GM21529 (cell line): ENCODE results near the gene MT1HL1.
"Not testable (repeated sequence)": the region's sequence is repeated elsewhere in the genome, so short reads cannot be mapped to it uniquely, and the experiment has no call there.

Experiments used
- ATAC-seq: cut with Tn5 transposase; IDR thresholded peaks from one replicate; pipeline ENCODE4 v1.9.1; 2021; ENCODE audit not compliant: unreplicated experiment

MT1HL1 gene

DNA sequence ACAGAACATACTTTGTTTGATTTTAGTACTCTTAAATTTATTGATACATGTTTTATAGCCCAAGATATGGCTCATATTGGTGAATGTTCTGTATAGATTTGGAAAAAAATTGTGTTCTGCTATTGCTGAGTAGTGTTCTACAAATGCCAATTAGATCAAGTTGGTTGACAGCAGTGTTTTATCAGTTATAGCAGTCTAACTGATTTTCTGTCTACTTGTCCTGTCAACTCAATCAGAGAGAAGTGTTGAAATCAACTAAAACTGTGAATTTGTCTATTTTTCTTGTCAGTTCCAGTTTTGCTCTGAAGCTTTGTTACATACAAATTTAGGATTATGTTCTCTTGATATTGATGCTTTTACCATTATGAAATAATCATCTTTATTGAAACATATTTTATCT, 14.7 kb upstream of the MT1HL1 start:
- ATAC-seq = no peak

- no peak for ATAC-seq
Observed at GRCh38 chr1:237016626-237017025, 12.4 kb upstream of the MT1HL1 start.

DNA sequence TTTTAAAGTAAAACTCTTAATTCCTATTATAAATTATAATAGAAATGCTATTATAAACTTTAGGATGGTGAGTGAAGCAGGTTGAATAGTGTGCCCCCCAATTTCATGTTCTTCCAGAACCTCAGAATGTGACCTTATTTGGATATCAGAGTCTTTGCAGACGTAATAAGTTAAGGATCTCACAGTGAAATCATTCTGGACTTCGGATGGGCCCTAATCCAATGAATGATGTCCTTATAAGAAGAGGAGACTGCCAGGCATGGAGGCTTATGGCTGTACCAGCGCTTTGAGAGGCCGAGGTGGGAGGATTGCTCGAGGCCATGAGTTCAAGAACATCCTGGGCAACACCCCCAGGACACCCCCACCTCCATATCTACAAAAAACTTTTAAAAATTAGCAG, 9.4 kb upstream of the MT1HL1 start:
- no peak for ATAC-seq

DNA sequence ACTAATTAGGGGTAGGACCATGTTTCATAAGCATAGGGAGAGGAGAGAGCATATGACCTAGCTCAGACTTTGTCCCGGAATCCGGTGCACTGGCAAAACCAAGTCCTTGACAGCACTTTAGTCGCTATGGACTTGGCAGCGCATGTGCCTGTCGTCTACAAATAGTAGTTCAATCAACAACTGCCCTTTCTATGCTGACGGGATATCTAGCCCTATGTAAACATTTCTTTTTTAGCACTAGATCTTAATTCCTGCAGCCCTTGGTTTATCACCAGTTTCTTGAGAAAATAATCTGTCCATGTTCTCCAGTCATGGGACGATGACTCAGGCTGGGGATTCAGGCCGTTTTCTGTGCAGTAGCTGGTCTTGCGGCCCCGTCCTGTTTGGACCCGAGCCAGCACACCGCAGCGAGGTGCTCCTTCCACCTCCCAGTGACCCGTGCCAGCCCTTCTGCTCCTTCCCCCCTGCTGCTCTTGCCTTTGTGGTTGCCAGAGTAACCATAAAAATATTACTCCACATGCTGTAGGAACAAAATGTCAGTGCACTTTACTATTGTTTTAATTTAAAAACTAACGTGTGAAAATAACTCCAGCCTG, 8.6 kb upstream of the MT1HL1 start:
- ATAC-seq = no peak

DNA sequence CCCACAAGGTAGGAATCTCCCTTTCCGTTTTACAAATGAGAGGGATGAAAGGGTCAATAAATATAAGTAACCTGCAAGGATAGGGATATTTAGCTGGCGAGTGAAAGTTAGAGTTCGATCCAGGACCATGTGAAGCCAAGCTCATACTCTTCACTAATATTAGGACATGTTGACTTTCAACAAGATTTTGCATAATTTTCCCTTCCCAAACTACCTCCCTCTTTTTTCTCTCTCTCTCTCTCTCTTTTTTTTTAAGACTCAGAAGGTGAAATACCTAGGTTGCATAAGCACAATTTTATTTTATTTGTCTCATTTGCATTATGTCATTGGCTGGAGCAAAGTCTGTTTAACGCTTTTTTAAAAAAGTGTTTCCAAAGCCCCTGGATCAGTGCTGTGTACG, 8.1 kb upstream of the MT1HL1 start:
- ATAC-seq = no peak

DNA sequence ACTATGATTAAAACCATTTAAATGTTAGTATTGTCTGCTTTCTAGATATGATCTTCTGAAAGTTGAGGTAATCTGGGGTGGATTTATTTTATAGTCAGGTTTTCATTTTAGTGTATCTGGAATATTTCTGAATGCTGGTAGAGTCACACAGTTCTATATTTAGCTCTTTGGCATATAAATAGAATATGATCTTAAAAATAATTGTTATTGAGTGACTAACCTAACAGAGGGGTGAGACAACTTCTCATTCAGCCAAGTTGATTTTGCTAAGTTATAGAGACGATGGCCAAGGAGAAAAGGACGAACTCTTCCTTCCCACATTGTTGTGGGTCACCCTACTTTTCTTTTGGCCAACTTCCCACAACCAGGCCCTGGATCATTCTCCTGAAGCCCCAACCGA, 7.2 kb upstream of the MT1HL1 start:
- ATAC-seq = no peak

- ATAC-seq = no peak
Observed at GRCh38 chr1:237009611-237010010, 5.4 kb upstream of the MT1HL1 start.

DNA sequence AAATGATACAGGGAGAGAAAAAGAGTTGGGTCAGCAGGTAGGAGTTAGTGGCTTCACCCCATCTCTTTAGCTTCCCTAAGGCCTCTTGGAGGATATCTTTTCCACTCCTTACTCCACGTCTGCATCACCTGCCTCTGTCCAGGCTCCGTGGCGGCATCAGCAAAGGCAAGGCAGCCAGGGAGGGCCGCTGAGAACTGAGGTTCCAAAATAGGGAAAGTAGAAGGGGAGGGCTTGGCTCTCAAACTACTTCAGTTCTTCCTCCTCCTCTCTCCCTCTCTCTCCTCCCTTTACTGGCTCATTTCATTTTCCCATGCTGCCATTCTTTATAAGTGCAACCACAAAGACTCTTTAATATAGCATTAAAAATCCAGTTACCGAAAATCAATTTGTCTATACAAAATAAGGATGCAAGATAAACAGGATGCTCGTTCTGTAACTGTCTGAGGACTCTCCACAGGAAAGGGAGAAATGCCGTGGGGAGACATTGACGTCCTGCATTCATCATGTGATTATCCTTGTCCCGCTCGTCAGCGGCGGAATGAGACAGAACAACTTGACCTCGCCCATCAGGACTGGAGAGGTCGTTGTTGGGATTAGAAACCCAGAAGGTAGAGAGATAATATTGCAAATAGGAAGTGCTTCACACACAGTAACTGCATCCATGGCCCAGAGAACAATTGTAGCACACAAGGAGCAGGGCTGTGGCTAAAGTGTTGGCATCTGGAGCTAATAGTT, 3.1 kb upstream of the MT1HL1 start:
- ATAC-seq = no peak

- no peak for ATAC-seq
Observed at GRCh38 chr1:237005674-237006073, 1.4 kb upstream of the MT1HL1 start.

- no peak for ATAC-seq
Observed at GRCh38 chr1:237003516-237003915, 725 bp downstream of the MT1HL1 start.

DNA sequence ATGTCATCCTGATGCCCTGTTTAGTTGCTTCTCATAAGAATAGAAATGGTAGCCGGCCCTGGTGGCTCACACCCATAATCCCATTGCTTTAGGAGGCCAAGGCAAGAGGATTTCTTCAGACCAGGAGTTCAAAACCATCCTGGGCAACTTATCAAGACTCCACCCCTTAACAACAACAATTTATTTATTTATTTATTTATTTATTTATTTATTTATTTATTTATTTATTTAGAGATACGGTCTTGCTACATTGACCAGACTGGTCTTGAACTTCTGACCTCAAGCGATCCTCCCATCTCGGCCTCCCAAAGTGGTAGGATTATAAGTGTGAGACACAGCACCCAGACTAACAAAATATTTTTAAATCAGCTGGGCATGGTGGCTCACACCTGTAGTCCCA, 4.0 kb downstream of the MT1HL1 start:
- ATAC-seq = no peak

DNA sequence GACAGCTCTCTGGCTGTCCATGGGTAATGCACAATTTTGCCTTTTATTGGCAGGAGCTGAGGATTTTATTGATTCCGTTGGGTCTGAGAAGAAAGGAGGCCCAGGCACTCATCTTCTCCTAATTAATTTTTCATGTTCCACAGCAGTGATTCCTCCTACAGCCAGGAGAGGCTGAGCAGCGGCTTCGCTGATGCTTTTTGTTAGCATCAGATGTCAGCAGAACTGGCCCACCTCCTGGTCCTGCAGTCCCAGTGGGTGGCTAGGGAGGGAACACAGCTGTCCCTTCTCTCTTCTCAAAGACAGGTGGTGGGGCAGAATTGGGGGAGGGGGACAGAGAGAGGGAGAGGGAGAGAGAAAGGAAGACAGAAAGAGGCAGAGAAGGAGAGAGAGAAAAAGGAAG, 5.7 kb downstream of the MT1HL1 start:
- no peak for ATAC-seq

- ATAC-seq = no peak
Observed at GRCh38 chr1:236997882-236998281, 6.4 kb downstream of the MT1HL1 start.

GRCh38 chr1:236997361-236997760, 6.9 kb downstream of the MT1HL1 start:
- no peak for ATAC-seq

GRCh38 chr1:236994450-236994849, 9.8 kb downstream of the MT1HL1 start:
- no peak for ATAC-seq

GRCh38 chr1:236992449-236992848, 11.8 kb downstream of the MT1HL1 start:
- no peak for ATAC-seq

GRCh38 chr1:236990052-236990445, 14.2 kb downstream of the MT1HL1 start:
- no peak for ATAC-seq

- no peak for ATAC-seq
Observed at GRCh38 chr1:236989290-236990051, 14.8 kb downstream of the MT1HL1 start.

GRCh38 chr1:236983818-236984217, 20.4 kb downstream of the MT1HL1 start:
- ATAC-seq = no peak

DNA sequence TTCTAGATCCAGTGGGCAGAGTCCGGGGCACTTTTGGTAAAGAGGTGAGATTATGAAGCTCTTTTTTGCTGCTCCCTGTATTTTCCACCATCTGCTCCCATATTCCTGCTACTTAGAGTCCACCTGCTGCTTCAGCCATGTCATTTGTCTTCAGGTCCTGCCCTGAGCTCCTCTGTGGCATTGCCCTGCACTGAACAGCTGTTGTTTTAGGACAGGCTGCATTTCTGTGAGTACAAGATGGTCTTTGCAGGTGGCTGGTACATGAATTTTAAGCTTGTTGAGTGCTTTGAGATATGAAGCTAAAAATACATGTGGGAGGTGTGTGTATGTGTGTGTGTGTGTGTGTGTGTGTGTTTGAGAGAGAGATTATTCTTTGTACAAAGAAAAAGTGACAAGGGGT, 21.9 kb downstream of the MT1HL1 start:
- no peak for ATAC-seq

DNA sequence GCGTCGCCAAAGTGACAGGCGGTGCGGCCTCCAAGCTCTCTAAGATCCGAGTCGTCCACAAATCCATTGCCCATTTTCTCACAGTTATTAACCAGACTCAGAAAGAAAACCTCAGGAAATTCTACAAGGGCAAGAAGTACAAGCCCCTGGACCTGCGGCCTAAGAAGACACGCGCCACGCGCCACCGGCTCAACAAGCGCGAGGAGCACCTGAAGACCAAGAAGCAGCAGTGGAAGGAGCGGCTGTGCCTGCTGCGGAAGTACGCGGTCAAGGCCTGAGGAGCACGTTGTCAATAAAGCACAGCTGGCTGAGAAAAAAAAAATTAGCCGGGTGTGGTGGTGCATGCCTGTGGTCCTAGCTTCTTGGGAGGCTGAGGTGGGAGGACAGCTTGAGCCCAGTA, 22.8 kb downstream of the MT1HL1 start:
- not testable (repeated sequence) for ATAC-seq

DNA sequence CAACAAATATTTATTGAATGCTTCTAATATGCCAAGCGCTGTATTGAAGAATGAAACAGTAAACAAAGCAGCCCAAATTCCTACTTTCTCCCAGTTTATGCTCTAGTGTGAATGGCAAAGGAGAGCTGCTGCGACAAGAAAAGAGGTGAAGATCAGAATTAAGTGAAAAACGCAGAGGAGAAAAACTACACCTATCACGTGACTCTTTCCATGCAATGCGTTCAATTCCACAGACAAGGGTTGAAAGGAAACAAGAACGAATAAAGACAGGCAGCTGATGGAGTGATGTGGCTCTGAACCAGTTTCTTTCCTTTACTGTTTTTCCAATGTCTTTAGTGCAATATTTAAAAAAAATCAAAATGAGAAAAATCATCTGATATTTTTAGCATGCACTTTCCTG, 23.6 kb downstream of the MT1HL1 start:
- no peak for ATAC-seq
